DOHH2 (cell line): ENCODE measurements around the gene NAALADL2.
A peak's percentile ranks its signal among the peaks of the same experiment; 100 is the strongest.
"Not testable (repeated sequence)": the region's sequence is repeated elsewhere in the genome, so short reads cannot be mapped to it uniquely, and the experiment has no call there.

Experiments used
- H3F3A ChIP-seq: fragments of 200-600 bp; sonication (generic), shearing (Covaris generic); 2 replicates; pipeline ENCODE4 v1.6.0; 2016; ENCODE audit warnings: antibody characterized with exemption, mild to moderate bottlenecking; ENCODE audit not compliant: control insufficient read depth, insufficient read depth
- H3K27ac ChIP-seq: fragments of 200-600 bp; sonication (generic); 2 replicates; pipeline ENCODE4 v1.5.1; 2014; ENCODE audit warnings: low read depth, mild to moderate bottlenecking, low read length, moderate library complexity
- H3K27me3 ChIP-seq: fragments of 200-600 bp; sonication (generic); 2 replicates; pipeline ENCODE4 v1.6.1; 2014; ENCODE audit warnings: mild to moderate bottlenecking, low read length, mixed read lengths; ENCODE audit not compliant: control insufficient read depth
- H3K36me3 ChIP-seq: fragments of 200-600 bp; sonication (generic); 2 replicates; pipeline ENCODE4 v1.6.1; 2014; ENCODE audit warnings: mild to moderate bottlenecking, low read length, moderate library complexity, mixed read lengths; ENCODE audit not compliant: control insufficient read depth
- H3K4me1 ChIP-seq: fragments of 200-600 bp; sonication (generic); 2 replicates; pipeline ENCODE4 v1.6.1; 2014; ENCODE audit warnings: mild to moderate bottlenecking, low read length, mixed read lengths; ENCODE audit not compliant: control insufficient read depth
- H3K4me2 ChIP-seq: fragments of 200-600 bp; sonication (generic); 2 replicates; pipeline ENCODE4 v1.6.0; 2014; ENCODE audit warnings: mild to moderate bottlenecking, low read length, moderate library complexity
- H3K4me3 ChIP-seq: fragments of 200-600 bp; sonication (generic); 2 replicates; pipeline ENCODE4 v1.5.1; 2014; ENCODE audit warnings: mild to moderate bottlenecking, low read length, mixed read lengths
- H3K79me2 ChIP-seq: fragments of 200-600 bp; sonication (generic); 2 replicates; pipeline ENCODE4 v1.6.1; 2014; ENCODE audit warnings: mild to moderate bottlenecking, low read length, mixed read lengths; ENCODE audit not compliant: control insufficient read depth
- H3K9me2 ChIP-seq: fragments of 200-600 bp; sonication (generic); replicated peaks from 2 replicates; pipeline ENCODE4 v1.6.1; 2014; ENCODE audit warnings: mild to moderate bottlenecking, low read length, mixed read lengths; ENCODE audit not compliant: control insufficient read depth
- H3K9me3 ChIP-seq: fragments of 200-600 bp; sonication (generic); 2 replicates; pipeline ENCODE4 v1.6.1; 2014; ENCODE audit warnings: antibody characterized with exemption, low read length, mixed read lengths; ENCODE audit not compliant: control insufficient read depth, insufficient read depth
- H4K20me1 ChIP-seq: fragments of 200-600 bp; sonication (generic); 2 replicates; pipeline ENCODE4 v1.6.0; 2014; ENCODE audit warnings: low read depth, mild to moderate bottlenecking, antibody characterized with exemption, low read length, moderate library complexity; ENCODE audit not compliant: control insufficient read depth, insufficient read depth
- CTCF ChIP-seq: fragments of 200-600 bp; sonication (generic); IDR thresholded peaks from one replicate; pipeline ENCODE4 v1.5.1; 2014; ENCODE audit warnings: antibody characterized with exemption, mild to moderate bottlenecking, low read depth, low read length; ENCODE audit not compliant: poor library complexity, severe bottlenecking
- EZH2phosphoT487 ChIP-seq: fragments of 200-600 bp; sonication (generic); IDR thresholded peaks from 2 replicates; pipeline ENCODE4 v1.6.1; 2017; ENCODE audit warnings: borderline replicate concordance, mild to moderate bottlenecking, antibody characterized with exemption, low read length, moderate library complexity, mixed read lengths

The NAALADL2 gene

GRCh38 chr3:175121225-175121624 lies 262.1 kb downstream of the NAALADL2 start:
- H3K9me3 ChIP-seq: no peaks in the 10 kb centered on the region
- H3K4me2 ChIP-seq: no peak overlapping the region
- no peaks in the 10 kb centered on the region for H4K20me1 ChIP-seq
- H3K27me3 ChIP-seq: no peaks in the 10 kb centered on the region
- no peaks in the 10 kb centered on the region for H3K36me3 ChIP-seq
- H3F3A ChIP-seq: no peaks in the 10 kb centered on the region
- H3K4me1 ChIP-seq: no peaks in the 10 kb centered on the region
- H3K27ac ChIP-seq: no peak overlapping the region
- TF ChIP-seq EZH2phosphoT487 (no peak), CTCF (peak; percentile 62)
- no peak overlapping the region for H3K4me3 ChIP-seq
- H3K79me2 ChIP-seq: no peaks in the 10 kb centered on the region
- no peaks in the 10 kb centered on the region for H3K9me2 ChIP-seq

- Histone ChIP-seq H3K79me2 (no peaks in the 10 kb centered on the region), H4K20me1 (no peaks in the 10 kb centered on the region), H3K4me2 (no peak overlapping the region), H3K9me2 (no peaks in the 10 kb centered on the region), H3K27ac (no peak overlapping the region), H3K4me1 (no peaks in the 10 kb centered on the region), H3K9me3 (no peaks in the 10 kb centered on the region), H3K36me3 (no peaks in the 10 kb centered on the region), H3K27me3 (no peaks in the 10 kb centered on the region), H3K4me3 (no peak overlapping the region), H3F3A (no peaks in the 10 kb centered on the region)
- TF ChIP-seq CTCF (no peak), EZH2phosphoT487 (no peak)
Measured at GRCh38 chr3:175127075-175127662, 268.0 kb downstream of the NAALADL2 start.

- H3K27me3 ChIP-seq: no peaks in the 10 kb centered on the region
- H3K9me2 ChIP-seq: no peaks in the 10 kb centered on the region
- no peaks in the 10 kb centered on the region for H3K79me2 ChIP-seq
- TF ChIP-seq CTCF: no peak
- TF ChIP-seq EZH2phosphoT487: no peak
- no peaks in the 10 kb centered on the region for H3K36me3 ChIP-seq
- no peak overlapping the region for H3K27ac ChIP-seq
- no peaks in the 10 kb centered on the region for H3K4me1 ChIP-seq
- H3K4me3 ChIP-seq: no peak overlapping the region
- H4K20me1 ChIP-seq: no peaks in the 10 kb centered on the region
- H3K9me3 ChIP-seq: no peaks in the 10 kb centered on the region
- H3F3A ChIP-seq: no peaks in the 10 kb centered on the region
- H3K4me2 ChIP-seq: no peak overlapping the region
Measured at GRCh38 chr3:175129126-175129525, 270.0 kb downstream of the NAALADL2 start.

GRCh38 chr3:175129571-175129970 lies 270.4 kb downstream of the NAALADL2 start:
- H3K4me3 ChIP-seq: no peak overlapping the region
- no peaks in the 10 kb centered on the region for H3K4me1 ChIP-seq
- TF ChIP-seq EZH2phosphoT487 (no peak), CTCF (no peak)
- no peaks in the 10 kb centered on the region for H3K9me3 ChIP-seq
- no peak overlapping the region for H3K4me2 ChIP-seq
- H3K79me2 ChIP-seq: no peaks in the 10 kb centered on the region
- H4K20me1 ChIP-seq: no peaks in the 10 kb centered on the region
- H3K27ac ChIP-seq: no peak overlapping the region
- no peaks in the 10 kb centered on the region for H3K27me3 ChIP-seq
- no peaks in the 10 kb centered on the region for H3K36me3 ChIP-seq
- no peaks in the 10 kb centered on the region for H3K9me2 ChIP-seq
- no peaks in the 10 kb centered on the region for H3F3A ChIP-seq

- not testable (repeated sequence) for H3K9me2 ChIP-seq, H3K4me2 ChIP-seq, H3K36me3 ChIP-seq, H4K20me1 ChIP-seq, H3K4me3 ChIP-seq, H3K4me1 ChIP-seq, H3K79me2 ChIP-seq, H3K27ac ChIP-seq, H3K9me3 ChIP-seq, H3K27me3 ChIP-seq, H3F3A ChIP-seq
Measured at GRCh38 chr3:175131866-175132265, 272.7 kb downstream of the NAALADL2 start.
